Measurements from ENCODE around the gene MEP1A. TPM values are rescaled to one million over a fixed set of nuclear protein-coding genes. Genes with fewer than 3 reads are reported as not detected.

The MEP1A gene
- total RNA-seq, 2 donors from 2014 or later, result 0.34 TPM; not detected in 1

GRCh38 chr6:46865221-46865620, 72.0 kb downstream of the MEP1A start:
- no peak for DNase-seq (ENCODE audit: low spot score)
- no peaks in the 10 kb centered on the region for H3K9me3 ChIP-seq
- intact Hi-C loops (cut with DNase I), result no loop called here
- H3K36me3 ChIP-seq, result no peaks in the 10 kb centered on the region
- H3K27me3 ChIP-seq (replicated peaks; ENCODE audit: insufficient read depth), result no peaks in the 10 kb centered on the region
- no peak overlapping the region for H3K27ac ChIP-seq
- WGBS, result 78% methylated on average over 2 of the region's 2 CpGs
- H3K4me1 ChIP-seq (replicated peaks), result no peaks in the 10 kb centered on the region
- no peak overlapping the region for H3K4me3 ChIP-seq
- TF ChIP-seq, protein P1, sequence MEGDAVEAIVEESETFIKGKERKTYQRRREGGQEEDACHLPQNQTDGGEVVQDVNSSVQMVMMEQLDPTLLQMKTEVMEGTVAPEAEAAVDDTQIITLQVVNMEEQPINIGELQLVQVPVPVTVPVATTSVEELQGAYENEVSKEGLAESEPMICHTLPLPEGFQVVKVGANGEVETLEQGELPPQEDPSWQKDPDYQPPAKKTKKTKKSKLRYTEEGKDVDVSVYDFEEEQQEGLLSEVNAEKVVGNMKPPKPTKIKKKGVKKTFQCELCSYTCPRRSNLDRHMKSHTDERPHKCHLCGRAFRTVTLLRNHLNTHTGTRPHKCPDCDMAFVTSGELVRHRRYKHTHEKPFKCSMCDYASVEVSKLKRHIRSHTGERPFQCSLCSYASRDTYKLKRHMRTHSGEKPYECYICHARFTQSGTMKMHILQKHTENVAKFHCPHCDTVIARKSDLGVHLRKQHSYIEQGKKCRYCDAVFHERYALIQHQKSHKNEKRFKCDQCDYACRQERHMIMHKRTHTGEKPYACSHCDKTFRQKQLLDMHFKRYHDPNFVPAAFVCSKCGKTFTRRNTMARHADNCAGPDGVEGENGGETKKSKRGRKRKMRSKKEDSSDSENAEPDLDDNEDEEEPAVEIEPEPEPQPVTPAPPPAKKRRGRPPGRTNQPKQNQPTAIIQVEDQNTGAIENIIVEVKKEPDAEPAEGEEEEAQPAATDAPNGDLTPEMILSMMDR (IDR thresholded peaks at IDR 0.05), result no peak
- no peak for TF ChIP-seq POLR2A (IDR thresholded peaks at IDR 0.05)
- no peak for TF ChIP-seq POLR2AphosphoS5 (IDR thresholded peaks at IDR 0.05)

DNA sequence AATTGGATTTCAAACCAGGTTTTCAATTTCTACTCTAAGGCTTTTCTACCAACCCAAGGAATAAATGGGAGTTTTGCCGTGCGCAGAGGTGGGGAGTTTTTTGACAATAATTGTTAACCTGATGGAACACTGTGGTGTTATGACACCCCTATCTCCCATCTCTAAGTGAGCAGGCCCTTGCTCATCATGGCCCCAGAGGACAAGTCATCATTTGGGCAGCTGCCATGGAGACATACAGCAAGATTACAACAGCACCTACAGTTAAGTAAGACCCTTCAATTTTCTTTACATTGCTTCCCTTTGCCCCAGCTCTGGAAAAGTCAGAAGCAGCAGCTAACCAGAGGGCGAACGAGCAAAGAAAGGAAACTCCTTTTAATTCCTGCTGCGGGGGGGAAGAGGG, 74.2 kb downstream of the MEP1A start:
- H3K4me1 ChIP-seq (replicated peaks), result no peaks in the 10 kb centered on the region
- no peaks in the 10 kb centered on the region for H3K9me3 ChIP-seq
- DNase-seq (ENCODE audit: low spot score), result no peak
- 78% methylated on average over 5 of the region's 5 CpGs for WGBS
- no peak overlapping the region for H3K4me3 ChIP-seq
- no peaks in the 10 kb centered on the region for H3K27me3 ChIP-seq (replicated peaks; ENCODE audit: insufficient read depth)
- no peak for TF ChIP-seq POLR2AphosphoS5 (IDR thresholded peaks at IDR 0.05)
- TF ChIP-seq, protein P1 (IDR thresholded peaks at IDR 0.05), result no peak
- no peak for TF ChIP-seq POLR2A (IDR thresholded peaks at IDR 0.05)
- no peak overlapping the region for H3K27ac ChIP-seq
- no peaks in the 10 kb centered on the region for H3K36me3 ChIP-seq
- intact Hi-C loops (cut with DNase I), result no loop called here

- Histone ChIP-seq H3K27me3 (replicated peaks; ENCODE audit: insufficient read depth) (no peaks in the 10 kb centered on the region), H3K36me3 (no peaks in the 10 kb centered on the region), H3K4me1 (replicated peaks) (no peaks in the 10 kb centered on the region), H3K4me3 (no peak overlapping the region), H3K27ac (no peak overlapping the region), H3K9me3 (no peaks in the 10 kb centered on the region)
- intact Hi-C loops (cut with DNase I), result no loop called here
- DNase-seq (ENCODE audit: low spot score), result peak; percentile 48
- WGBS, result 30% methylated on average over 4 of the region's 4 CpGs
- TF ChIP-seq POLR2AphosphoS5 (IDR thresholded peaks at IDR 0.05) (peak; percentile 53), POLR2A (IDR thresholded peaks at IDR 0.05) (no peak)
Observed at GRCh38 chr6:46876126-46876525, 82.9 kb downstream of the MEP1A start.

GRCh38 chr6:46879003-46879402, 85.8 kb downstream of the MEP1A start:
- TF ChIP-seq, protein P1 (IDR thresholded peaks at IDR 0.05), result no peak
- TF ChIP-seq POLR2AphosphoS5 (IDR thresholded peaks at IDR 0.05) (no peak), POLR2A (IDR thresholded peaks at IDR 0.05) (no peak)
- H3K36me3 ChIP-seq, result no peaks in the 10 kb centered on the region
- no peak overlapping the region for H3K27ac ChIP-seq
- no peak for DNase-seq (ENCODE audit: low spot score)
- intact Hi-C loops (cut with DNase I), result no loop called here
- no peaks in the 10 kb centered on the region for H3K4me1 ChIP-seq (replicated peaks)
- no peak overlapping the region for H3K4me3 ChIP-seq
- no peaks in the 10 kb centered on the region for H3K27me3 ChIP-seq (replicated peaks; ENCODE audit: insufficient read depth)
- no peaks in the 10 kb centered on the region for H3K9me3 ChIP-seq
- WGBS, result 93% methylated on average over 5 of the region's 5 CpGs

DNA sequence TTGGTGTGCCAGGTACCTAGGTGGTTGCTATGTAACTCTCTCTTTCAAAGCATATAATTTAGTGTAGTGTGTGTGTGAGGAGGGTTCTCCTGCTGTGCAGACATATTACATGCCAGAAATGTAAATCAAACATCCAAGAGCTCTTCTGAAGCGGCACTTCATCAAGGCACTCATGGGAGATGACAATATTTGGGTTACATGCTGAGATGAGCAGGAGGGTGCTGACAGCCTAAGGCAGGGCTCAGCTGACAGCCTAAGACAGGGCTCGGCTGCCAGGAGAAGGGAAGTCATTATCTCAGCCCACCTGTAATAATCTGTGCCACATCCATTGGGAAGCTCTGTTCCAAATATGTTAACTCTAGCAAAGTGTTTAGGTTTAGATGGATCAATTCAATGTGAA, 89.5 kb downstream of the MEP1A start:
- 95% methylated on average over 2 of the region's 2 CpGs for WGBS
- no peaks in the 10 kb centered on the region for H3K27me3 ChIP-seq (replicated peaks; ENCODE audit: insufficient read depth)
- intact Hi-C loops (cut with DNase I), result no loop called here

More for the DNA sequence above, 89.5 kb downstream of the MEP1A start:
- Histone ChIP-seq H3K4me1 (replicated peaks) (no peaks in the 10 kb centered on the region), H3K27ac (no peak overlapping the region), H3K9me3 (no peaks in the 10 kb centered on the region), H3K36me3 (no peaks in the 10 kb centered on the region), H3K4me3 (no peak overlapping the region)
- TF ChIP-seq POLR2A (IDR thresholded peaks at IDR 0.05), result no peak
- TF ChIP-seq, protein P1 (IDR thresholded peaks at IDR 0.05), result no peak
- no peak for TF ChIP-seq POLR2AphosphoS5 (IDR thresholded peaks at IDR 0.05)
- DNase-seq (ENCODE audit: low spot score), result no peak

Data from prostate gland (tissue), 2 donors.